GM12878 (cell line): ENCODE data around the gene STRN4. TPM values are rescaled to one million over a fixed set of nuclear protein-coding genes. Genes with fewer than 3 reads are reported as not detected.

Source experiments
- ATAC-seq: fragments of 200-7000 bp; cut with Tn5 transposase; 3 replicates; pipeline ENCODE4 v1.9.1; 2020; ENCODE audit warnings: mild to moderate bottlenecking, moderate library complexity
- BruUV-seq: library from RNA; stranded (reverse); fragments of 400-500 nt; replicated peaks from 2 replicates; lab custom pipeline; 2021; lab: Mats Ljungman, UMichigan
- CTCF ChIA-PET: fragments of 300-600 bp; sonication (Branson Sonifier 250); formaldehyde crosslinking; extraction: SDS; loops from one replicate; lab custom pipeline; 2021; ENCODE audit warnings: inconsistent platforms; lab: Yijun Ruan, JAX
- POLR2A ChIA-PET: fragments of 350-600 bp; formaldehyde crosslinking; extraction: SDS; loops from one replicate; lab custom pipeline; 2021; ENCODE audit warnings: inconsistent platforms; lab: Charles Lee
- RAD21 ChIA-PET: fragments of 300-600 bp; sonication (Branson Sonifier 250); formaldehyde crosslinking; loops from one replicate; lab custom pipeline; 2023; ENCODE audit warnings: antibody characterized with exemption; ENCODE audit not compliant: unreplicated experiment; lab: Charles Lee
- SMC1A ChIA-PET: fragments of 300-600 bp; sonication (Branson Sonifier 250); formaldehyde crosslinking; loops from one replicate; lab custom pipeline; 2023; ENCODE audit not compliant: unreplicated experiment, uncharacterized antibody; lab: Charles Lee
- DNase-seq: peaks from one replicate; pipeline ENCODE4 v3.0.0-alpha.2; 2011; ENCODE audit warnings: low read depth, low spot score
- FAIRE-seq: peaks from 3 replicates; lab custom pipeline; 2011; peaks lifted over from hg19 to GRCh38; lab: Jason Lieb, UNC
- H2AFZ ChIP-seq: 2 replicates; pipeline ENCODE4 v1.6.0; 2011; ENCODE audit warnings: low read depth, low read length, control low read depth; ENCODE audit not compliant: control insufficient read depth
- H3K27ac ChIP-seq: 2 replicates; pipeline ENCODE4 v1.5.1; 2011; ENCODE audit warnings: control low read depth; ENCODE audit not compliant: control insufficient read depth, insufficient read depth
- H3K27me3 ChIP-seq, 2 experiments: replicated peaks in 1 of 2; 2 replicates each; pipeline versions ENCODE4 v1.6.0 to v1.6.1; 2011; ENCODE audit warnings: low read length in 1 of 2; ENCODE audit not compliant: control insufficient read depth in 2 of 2, insufficient read depth in 2 of 2
- H3K36me3 ChIP-seq, 2 experiments: 2 replicates each; pipeline ENCODE4 v1.5.1; 2011; ENCODE audit warnings: low read length in 1 of 2; ENCODE audit not compliant: control insufficient read depth in 2 of 2, insufficient read depth in 2 of 2
- H3K4me1 ChIP-seq: 2 replicates; pipeline ENCODE4 v1.6.1; 2011; ENCODE audit warnings: mild to moderate bottlenecking, low read length, moderate library complexity, mixed read lengths; ENCODE audit not compliant: control insufficient read depth, insufficient read depth
- H3K4me2 ChIP-seq: 2 replicates; pipeline ENCODE4 v1.6.0; 2011; ENCODE audit warnings: control low read depth; ENCODE audit not compliant: control insufficient read depth, insufficient read depth
- H3K4me3 ChIP-seq: fragments of 200-600 bp; sonication (generic); 2 replicates; pipeline ENCODE4 v1.5.1; 2016
- H3K79me2 ChIP-seq: 2 replicates; pipeline ENCODE4 v1.6.0; 2011; ENCODE audit warnings: low read length; ENCODE audit not compliant: control insufficient read depth, insufficient read depth
- H3K9ac ChIP-seq: 2 replicates; pipeline ENCODE4 v1.8.0; 2011; ENCODE audit warnings: low read length, control low read depth, mixed read lengths; ENCODE audit not compliant: control insufficient read depth, insufficient read depth
- H3K9me3 ChIP-seq: replicated peaks from 3 replicates; pipeline ENCODE4 v1.5.1; 2011; ENCODE audit warnings: mild to moderate bottlenecking, low read length; ENCODE audit not compliant: control insufficient read depth, insufficient read depth
- H4K20me1 ChIP-seq: 2 replicates; pipeline ENCODE4 v1.6.0; 2011; ENCODE audit not compliant: control insufficient read depth, insufficient read depth
- CREB1 ChIP-seq: IDR thresholded peaks from 2 replicates; pipeline ENCODE4 v1.6.1; 2012; ENCODE audit warnings: low read depth, mild to moderate bottlenecking, inconsistent platforms
- ELK1 ChIP-seq: IDR thresholded peaks from 2 replicates; pipeline ENCODE4 v1.6.1; 2012; ENCODE audit warnings: low read depth, low read length, improper control_type of control experiment
- FOXM1 ChIP-seq: IDR thresholded peaks from 2 replicates; pipeline ENCODE4 v1.6.1; 2012; ENCODE audit warnings: low read depth, mild to moderate bottlenecking, inconsistent platforms, low read length, moderate library complexity
- HDAC6 ChIP-seq: fragments of 200-600 bp; sonication (generic); IDR thresholded peaks from one replicate; pipeline ENCODE4 v1.8.0; 2017; ENCODE audit warnings: antibody characterized with exemption; ENCODE audit not compliant: unreplicated experiment
- IRF4 ChIP-seq: IDR thresholded peaks from 2 replicates; pipeline ENCODE4 v1.6.1; 2011; ENCODE audit warnings: low read depth, low read length
- KDM1A ChIP-seq: fragments of 200-600 bp; sonication (generic); IDR thresholded peaks from 2 replicates; pipeline ENCODE4 v1.6.1; 2016; ENCODE audit warnings: borderline replicate concordance
- POLR2AphosphoS2 ChIP-seq: IDR thresholded peaks from 2 replicates; pipeline ENCODE4 v1.6.1; 2011; ENCODE audit warnings: low read depth, mild to moderate bottlenecking, low read length, improper control_type of control experiment, moderate library complexity
- SREBF1 ChIP-seq: IDR thresholded peaks from 2 replicates; pipeline ENCODE4 v1.6.1; 2012; ENCODE audit warnings: mild to moderate bottlenecking, low read length
- SRF ChIP-seq, 2 experiments: IDR thresholded peaks; 2 replicates each; pipeline ENCODE4 v1.6.1; 2011; ENCODE audit warnings: low read depth in 2 of 2, low read length in 2 of 2, mild to moderate bottlenecking in 1 of 2, moderate library complexity in 1 of 2
- SUPT20H ChIP-seq: IDR thresholded peaks from 2 replicates; pipeline ENCODE4 v1.6.1; 2011; ENCODE audit warnings: low read depth, mild to moderate bottlenecking, low read length, moderate library complexity, borderline replicate concordance; ENCODE audit not compliant: control insufficient read depth
- ZNF207 ChIP-seq: fragments of 450-650 bp; IDR thresholded peaks from 2 replicates; pipeline ENCODE4 v1.6.1; 2014; ENCODE audit warnings: antibody characterized with exemption, mild to moderate bottlenecking, borderline replicate concordance
- WGBS: methylation state at CpG from one replicate; pipeline ENCODE4 v1.1.6; 2016; ENCODE audit warnings: low lambda C conversion rate; ENCODE audit not compliant: insufficient replicate concordance, insufficient coverage; ENCODE audit errors: missing lambda C conversion rate; 5-methylcytosine and 5-hydroxymethylcytosine counted together
- in situ Hi-C: fragments of 300-500 bp; cut with MboI; formaldehyde crosslinking; loops from 9 replicates; pipeline ENCODE4 v1.14.3; 2018; ENCODE audit warnings: mixed read lengths
- intact Hi-C: fragments of 100-400 bp; cut with micrococcal nuclease; formaldehyde crosslinking; loops from one replicate; pipeline ENCODE4 v1.14.2; 2022; ENCODE audit not compliant: unreplicated experiment
- polyA plus RNA-seq, 11 experiments: library from polyadenylated mRNA; depleted of rRNA in 4 of 11; unstranded in 6 of 11; stranded (reverse) in 5 of 11; fragments of >200 nt; fragmentation: Nextera tagmentation in 4 of 11; fragmentation: Illumina TruSeq in 1 of 11; extraction: Ambion mirVana in 4 of 11; extraction: Trizol in 1 of 11; gene quantifications; 1 replicate in 1 of 11; 2 replicates in 10 of 11; pipeline versions ENCODE4 v1.2.1 to v1.2.3, GENCODE V29; 2011 to 2016; ENCODE audit warnings: inconsistent platforms in 2 of 11, missing spikeins in 2 of 11, low read depth in 1 of 11
- total RNA-seq, 4 experiments: library from RNA; depleted of rRNA in 3 of 4; stranded (reverse); fragments of >200 nt in 3 of 4; fragmentation: Illumina TruSeq in 1 of 4; extraction: Trizol in 1 of 4; gene quantifications; 2 replicates each; pipeline versions ENCODE4 v1.2.1 to v1.2.3, GENCODE V29; 2013 to 2021

The STRN4 gene
- total and polyA plus RNA-seq, 10 of the 15 experiments (the other 5 are each of a cell fraction or from before 2014, with no cell fraction given), result 0.42 to 62.8 (median 22.5) TPM

DNA sequence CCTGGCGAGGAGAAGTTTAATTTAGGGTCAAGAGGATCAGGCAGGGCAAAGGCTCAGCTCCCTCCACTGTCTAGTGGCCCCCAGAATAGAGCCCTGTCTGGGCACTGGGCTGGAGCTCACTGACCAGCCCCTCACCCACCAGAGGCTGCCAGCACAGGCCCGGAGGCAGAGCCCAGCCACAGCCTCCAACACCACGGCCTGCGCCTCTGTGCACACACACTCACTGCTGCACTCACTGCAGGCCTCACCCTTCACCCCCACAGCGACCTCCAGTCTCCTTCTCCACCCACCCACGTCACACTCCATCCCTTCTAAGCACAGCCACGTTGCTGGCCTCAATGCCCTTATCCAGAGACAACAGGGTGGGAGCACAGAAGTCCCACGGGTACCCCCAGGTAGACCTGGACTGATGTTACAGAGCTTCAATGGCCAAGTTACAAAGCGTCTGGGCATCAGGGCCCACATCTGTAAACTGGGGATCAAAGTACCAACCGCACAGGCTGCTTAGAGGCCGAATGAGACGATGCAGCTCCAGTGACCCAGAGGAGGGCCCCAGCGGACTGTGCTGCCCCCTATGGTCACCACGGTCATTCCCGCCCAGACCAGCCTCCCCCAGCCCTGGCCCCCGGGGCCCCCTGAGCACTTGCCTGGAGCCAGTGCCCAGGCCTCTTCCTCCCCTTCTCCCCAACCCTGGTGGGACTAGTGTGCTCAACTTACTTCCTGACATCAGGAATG lies 24.8 kb downstream of the STRN4 start:
- Histone ChIP-seq H3K4me1 (peaks cover 30% of the 10 kb centered on the region), H3K27me3 (no peaks in the 10 kb centered on the region), H3K4me3 (no peak overlapping the region), H3K4me2 (no peak overlapping the region)
- CTCF ChIA-PET, result interaction anchor here (0.7 to 1.4 kb wide), 2 partner anchors 17 to 46 kb away, joined by 3 to 6 read pairs; no protein-coding TSS in a partner anchor
- 64% methylated on average over 15 of the region's 16 CpGs for WGBS
- FAIRE-seq, result no peak
- TF ChIP-seq IRF4, result no peak
- TF ChIP-seq SREBF1, result no peak
- TF ChIP-seq CREB1, result no peak
- no peak for TF ChIP-seq KDM1A
- no peak for TF ChIP-seq ELK1
- no peak for TF ChIP-seq SRF (IDR thresholded peaks at IDR 0.05; ENCODE audit: low read depth in 2 of 2, low read length in 2 of 2)
- no peak for TF ChIP-seq HDAC6
- no peak for TF ChIP-seq SUPT20H
- no peak for TF ChIP-seq FOXM1
- no peak for TF ChIP-seq ZNF207
- no peak for TF ChIP-seq POLR2AphosphoS2
- TF ChIP-seq, all 136 proteins: peak for 0
- H2AFZ ChIP-seq, result no peak overlapping the region
- H3K36me3 ChIP-seq, result peaks cover 9 to 51% of the 10 kb centered on the region in 2 experiments; a peak in 3 of 4 replicates
- no TSS peak for BruUV-seq
- ChIA-PET RAD21 (no interaction called here), POLR2A (interaction anchor here (0.6 kb wide), 1 partner anchor 70 kb away, joined by 3 read pairs; no protein-coding TSS in a partner anchor), SMC1A (no interaction called here)
- DNase-seq (no peak), ATAC-seq (no peak)
- H3K9ac ChIP-seq, result no peak overlapping the region
- intact Hi-C loops, result no loop called here
- H4K20me1 ChIP-seq, result no peaks in the 10 kb centered on the region
- H3K79me2 ChIP-seq, result peaks cover 13% of the 10 kb centered on the region
- H3K9me3 ChIP-seq, result no peaks in the 10 kb centered on the region
- in situ Hi-C loops, result no loop called here
- H3K27ac ChIP-seq, result no peak overlapping the region
